GM12801 (cell line): Measurements from ENCODE around the gene ALOX12B.

Experiments
- CTCF ChIP-seq: IDR thresholded peaks from one replicate; pipeline ENCODE4 v1.5.1; 2011; ENCODE audit warnings: control low read depth; ENCODE audit not compliant: insufficient read length; ENCODE audit errors: extremely low read depth

ALOX12B gene

GRCh38 chr17:8048236-8048635 is 39.3 kb downstream of the ALOX12B start:
- no peak for TF ChIP-seq CTCF

- no peak for TF ChIP-seq CTCF
Measured at GRCh38 chr17:8047769-8048110, 39.8 kb downstream of the ALOX12B start.

GRCh38 chr17:8046929-8047768 is 40.4 kb downstream of the ALOX12B start:
- no peak for TF ChIP-seq CTCF

GRCh38 chr17:8046306-8046928 is 41.1 kb downstream of the ALOX12B start:
- no peak for TF ChIP-seq CTCF

- no peak for TF ChIP-seq CTCF
Measured at GRCh38 chr17:8044819-8045810, 42.4 kb downstream of the ALOX12B start.

- no peak for TF ChIP-seq CTCF
Measured at GRCh38 chr17:8041979-8042378, 45.5 kb downstream of the ALOX12B start.
